Stimulated activated naive B cell treated with anti-CD40 and anti-IgM and Interleukin-4, amounts not matched to agents 10 μg/mL and 1 μg/mL and 100 μg/mL, for 72 hours (primary cell): ENCODE data around the gene HKDC1.
"Not testable (repeated sequence)": the region's sequence is repeated elsewhere in the genome, so short reads cannot be mapped to it uniquely, and the experiment has no call there.

ENCODE experiments used
- ATAC-seq, 2 donors: fragments of 150-1000 bp; cut with Tn5 transposase; replicated peaks; 2 replicates each; pipeline ENCODE4 v1.10.0; 2021; ENCODE audit warnings: moderate library complexity in 1 of 2
- DNase-seq: peaks from one replicate; pipeline ENCODE4 v3.0.0; 2021
- H3K27ac Mint-ChIP-seq: one replicate; pipeline ENCODE4 v1.8.0; 2022; ENCODE audit warnings: mild to moderate bottlenecking, mixed read lengths
- H3K27me3 Mint-ChIP-seq, 2 donors: one replicate each; pipeline ENCODE4 v1.8.0; 2022; ENCODE audit warnings: mixed read lengths in 2 of 2
- H3K36me3 Mint-ChIP-seq, 2 donors: one replicate each; pipeline ENCODE4 v1.8.0; 2022; ENCODE audit warnings: mixed read lengths in 2 of 2, mild to moderate bottlenecking in 1 of 2
- H3K4me1 Mint-ChIP-seq, 2 donors: one replicate each; pipeline ENCODE4 v1.8.0; 2022; ENCODE audit warnings: mixed read lengths in 2 of 2, mild to moderate bottlenecking in 1 of 2
- H3K4me3 Mint-ChIP-seq, 2 donors: one replicate each; pipeline ENCODE4 v1.8.0; 2022; ENCODE audit warnings: mild to moderate bottlenecking in 2 of 2, mixed read lengths in 2 of 2, moderate library complexity in 1 of 2
- H3K9me3 Mint-ChIP-seq, 2 donors: one replicate each; pipeline ENCODE4 v1.8.0; 2022; ENCODE audit warnings: mixed read lengths in 2 of 2, mild to moderate bottlenecking in 1 of 2

The HKDC1 gene

GRCh38 chr10:69242040-69242851, 22.1 kb downstream of the HKDC1 start:
- Mint-ChIP-seq H3K4me1 (peaks cover 0 to 3% of the 10 kb centered on the region in 2 donors), H3K4me3 (no peak overlapping the region), H3K27me3 (no peaks in the 10 kb centered on the region), H3K27ac (no peak overlapping the region), H3K36me3 (no peaks in the 10 kb centered on the region), H3K9me3 (no peaks in the 10 kb centered on the region)
- no peak for ATAC-seq
- DNase-seq, result no peak

- ATAC-seq (no peak), DNase-seq (no peak)
- H3K4me3 Mint-ChIP-seq, result no peak overlapping the region
- H3K9me3 Mint-ChIP-seq, result no peaks in the 10 kb centered on the region
- no peaks in the 10 kb centered on the region for H3K27me3 Mint-ChIP-seq
- H3K27ac Mint-ChIP-seq, result no peak overlapping the region
- H3K36me3 Mint-ChIP-seq, result no peaks in the 10 kb centered on the region
- H3K4me1 Mint-ChIP-seq, result no peaks in the 10 kb centered on the region
Observed at GRCh38 chr10:69242852-69243212, 22.7 kb downstream of the HKDC1 start.

- no peak for DNase-seq
- no peaks in the 10 kb centered on the region for H3K4me1 Mint-ChIP-seq
- no peak overlapping the region for H3K27ac Mint-ChIP-seq
- no peaks in the 10 kb centered on the region for H3K36me3 Mint-ChIP-seq
- H3K4me3 Mint-ChIP-seq, result no peak overlapping the region
- no peaks in the 10 kb centered on the region for H3K27me3 Mint-ChIP-seq
- H3K9me3 Mint-ChIP-seq, result no peaks in the 10 kb centered on the region
- no peak for ATAC-seq
Observed at GRCh38 chr10:69243817-69244216, 23.7 kb downstream of the HKDC1 start.

- no peak overlapping the region for H3K4me3 Mint-ChIP-seq
- ATAC-seq, result no peak
- no peaks in the 10 kb centered on the region for H3K4me1 Mint-ChIP-seq
- no peaks in the 10 kb centered on the region for H3K9me3 Mint-ChIP-seq
- H3K27me3 Mint-ChIP-seq, result no peaks in the 10 kb centered on the region
- H3K36me3 Mint-ChIP-seq, result no peaks in the 10 kb centered on the region
- H3K27ac Mint-ChIP-seq, result no peak overlapping the region
- no peak for DNase-seq
Observed at GRCh38 chr10:69246036-69246435, 25.9 kb downstream of the HKDC1 start.

GRCh38 chr10:69246581-69247312, 26.6 kb downstream of the HKDC1 start:
- H3K9me3 Mint-ChIP-seq, result no peaks in the 10 kb centered on the region
- H3K4me1 Mint-ChIP-seq, result no peaks in the 10 kb centered on the region
- no peaks in the 10 kb centered on the region for H3K27me3 Mint-ChIP-seq
- no peak for ATAC-seq
- no peaks in the 10 kb centered on the region for H3K36me3 Mint-ChIP-seq
- DNase-seq, result no peak
- no peak overlapping the region for H3K4me3 Mint-ChIP-seq
- H3K27ac Mint-ChIP-seq, result no peak overlapping the region

- no peak for ATAC-seq
- Mint-ChIP-seq H3K27me3 (no peaks in the 10 kb centered on the region), H3K27ac (no peak overlapping the region)
Observed at GRCh38 chr10:69247313-69247710, 27.2 kb downstream of the HKDC1 start.

GRCh38 chr10:69248117-69248730, 28.1 kb downstream of the HKDC1 start:
- ATAC-seq (no peak), DNase-seq (no peak)
- H3K36me3 Mint-ChIP-seq, result no peaks in the 10 kb centered on the region
- H3K27me3 Mint-ChIP-seq, result no peaks in the 10 kb centered on the region
- no peak overlapping the region for H3K27ac Mint-ChIP-seq
- H3K4me1 Mint-ChIP-seq, result no peaks in the 10 kb centered on the region
- no peak overlapping the region for H3K4me3 Mint-ChIP-seq
- no peaks in the 10 kb centered on the region for H3K9me3 Mint-ChIP-seq

More at GRCh38 chr10:69247313-69247710, 27.2 kb downstream of the HKDC1 start:
- H3K4me1 Mint-ChIP-seq, result no peaks in the 10 kb centered on the region
- no peaks in the 10 kb centered on the region for H3K36me3 Mint-ChIP-seq
- H3K9me3 Mint-ChIP-seq, result no peaks in the 10 kb centered on the region
- DNase-seq, result no peak
- no peak overlapping the region for H3K4me3 Mint-ChIP-seq

- ATAC-seq (no peak), DNase-seq (no peak)
- Mint-ChIP-seq H3K9me3 (no peaks in the 10 kb centered on the region), H3K27ac (peak overlapping the region; percentile 37), H3K4me1 (no peaks in the 10 kb centered on the region), H3K4me3 (no peak overlapping the region), H3K27me3 (peaks cover 0 to 3% of the 10 kb centered on the region in 2 donors), H3K36me3 (no peaks in the 10 kb centered on the region)
Observed at GRCh38 chr10:69250041-69250440, 29.9 kb downstream of the HKDC1 start.

GRCh38 chr10:69251417-69251816, 31.3 kb downstream of the HKDC1 start:
- H3K9me3 Mint-ChIP-seq, ATAC-seq, H3K4me3 Mint-ChIP-seq, H3K27me3 Mint-ChIP-seq, H3K4me1 Mint-ChIP-seq, DNase-seq, H3K36me3 Mint-ChIP-seq, H3K27ac Mint-ChIP-seq: not testable (repeated sequence)

GRCh38 chr10:69253171-69253570, 33.0 kb downstream of the HKDC1 start:
- Mint-ChIP-seq H3K4me1 (no peaks in the 10 kb centered on the region), H3K27ac (no peak overlapping the region), H3K36me3 (no peaks in the 10 kb centered on the region), H3K4me3 (no peak overlapping the region), H3K27me3 (peaks cover 0 to 3% of the 10 kb centered on the region in 2 donors), H3K9me3 (no peaks in the 10 kb centered on the region)
- DNase-seq, result no peak
- ATAC-seq, result no peak

GRCh38 chr10:69254877-69255276, 34.7 kb downstream of the HKDC1 start:
- no peak for DNase-seq
- H3K4me1 Mint-ChIP-seq, result no peaks in the 10 kb centered on the region
- no peaks in the 10 kb centered on the region for H3K36me3 Mint-ChIP-seq
- H3K4me3 Mint-ChIP-seq, result no peak overlapping the region
- ATAC-seq, result no peak
- H3K27ac Mint-ChIP-seq, result no peak overlapping the region
- H3K27me3 Mint-ChIP-seq, result peaks cover 0 to 3% of the 10 kb centered on the region in 2 donors
- H3K9me3 Mint-ChIP-seq, result peaks cover 0 to 5% of the 10 kb centered on the region in 2 donors

- H3K4me3 Mint-ChIP-seq, result no peak overlapping the region
- H3K9me3 Mint-ChIP-seq, result peaks cover 0 to 6% of the 10 kb centered on the region in 2 donors
Observed at GRCh38 chr10:69259547-69260243, 39.6 kb downstream of the HKDC1 start.

GRCh38 chr10:69261184-69261583, 41.1 kb downstream of the HKDC1 start:
- Mint-ChIP-seq H3K27ac (no peak overlapping the region), H3K27me3 (peaks cover 0 to 4% of the 10 kb centered on the region in 2 donors), H3K4me3 (no peak overlapping the region), H3K4me1 (no peaks in the 10 kb centered on the region), H3K36me3 (no peaks in the 10 kb centered on the region), H3K9me3 (peaks cover 0 to 6% of the 10 kb centered on the region in 2 donors)
- ATAC-seq (no peak), DNase-seq (no peak)

More at GRCh38 chr10:69259547-69260243, 39.6 kb downstream of the HKDC1 start:
- Mint-ChIP-seq H3K27ac (no peak overlapping the region), H3K4me1 (no peaks in the 10 kb centered on the region), H3K36me3 (no peaks in the 10 kb centered on the region), H3K27me3 (no peaks in the 10 kb centered on the region)
- no peak for ATAC-seq
- no peak for DNase-seq

- Mint-ChIP-seq H3K27ac (no peak overlapping the region), H3K4me1 (no peaks in the 10 kb centered on the region)
- no peak for ATAC-seq
Observed at GRCh38 chr10:69262292-69262751, 42.2 kb downstream of the HKDC1 start.

More at GRCh38 chr10:69262292-69262751, 42.2 kb downstream of the HKDC1 start:
- H3K36me3 Mint-ChIP-seq, result no peaks in the 10 kb centered on the region
- DNase-seq, result no peak
- H3K4me3 Mint-ChIP-seq, result no peak overlapping the region
- peaks cover 0 to 6% of the 10 kb centered on the region in 2 donors for H3K9me3 Mint-ChIP-seq
- H3K27me3 Mint-ChIP-seq, result peaks cover 5 to 8% of the 10 kb centered on the region in 2 donors
